IPS-18c (cell line): ENCODE results near the gene OR2AT4.
"Not testable (repeated sequence)": the region's sequence is repeated elsewhere in the genome, so short reads cannot be mapped to it uniquely, and the experiment has no call there.

Experiments used
- H3K4me3 ChIP-seq: 2 replicates; pipeline ENCODE4 v1.7.0; 2013; ENCODE audit warnings: low read depth, mild to moderate bottlenecking, low read length, moderate library complexity; ENCODE audit not compliant: insufficient read depth
- H3K9me3 ChIP-seq: one replicate; pipeline ENCODE4 v1.6.1; 2013; ENCODE audit warnings: mild to moderate bottlenecking, low read length, moderate library complexity; ENCODE audit not compliant: control insufficient read depth, insufficient read depth

The OR2AT4 gene

DNA sequence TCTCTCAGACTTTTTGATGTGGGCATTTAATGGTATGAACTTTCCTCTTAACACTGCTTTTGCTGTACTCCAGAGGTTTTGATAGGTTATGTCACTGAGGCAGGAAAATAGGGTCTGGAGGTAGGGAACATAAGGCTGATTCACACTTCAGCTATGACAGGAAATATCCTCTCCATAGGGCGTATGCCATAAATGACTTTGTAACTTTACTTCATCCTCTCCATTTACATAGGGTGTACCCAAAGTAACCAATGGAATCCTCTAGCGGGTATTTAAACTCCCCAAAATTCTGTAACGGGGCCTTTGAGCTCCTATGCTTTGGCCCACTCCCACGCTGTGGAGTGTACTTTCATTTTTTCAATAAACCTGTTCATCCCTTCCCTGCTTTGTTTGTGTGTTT, 49.5 kb downstream of the OR2AT4 start:
- H3K9me3 ChIP-seq, result no peaks in the 10 kb centered on the region
- H3K4me3 ChIP-seq, result no peak overlapping the region

DNA sequence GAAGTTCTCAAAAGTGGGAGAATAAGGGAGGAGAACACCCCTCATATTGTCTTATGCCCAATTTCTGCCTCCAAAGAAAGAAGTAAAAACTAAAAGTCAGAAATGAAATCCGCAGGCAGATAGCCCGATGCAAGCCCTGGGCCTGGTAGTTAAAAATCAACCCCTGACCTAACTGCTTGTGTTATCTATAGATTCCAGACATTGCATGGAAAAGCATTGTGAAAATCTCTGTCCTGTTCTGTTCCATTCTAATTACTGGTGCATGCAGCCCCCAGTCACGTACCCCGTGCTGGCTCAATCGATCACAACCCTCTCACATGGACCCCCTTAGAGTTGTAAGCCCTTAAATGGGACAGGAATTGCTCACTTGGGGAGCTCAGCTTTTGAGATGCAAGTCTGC, 50.0 kb downstream of the OR2AT4 start:
- H3K4me3 ChIP-seq, H3K9me3 ChIP-seq: not testable (repeated sequence)

- H3K9me3 ChIP-seq, H3K4me3 ChIP-seq: not testable (repeated sequence)
Observed at GRCh38 chr11:75044381-75045170, 52.1 kb downstream of the OR2AT4 start.

DNA sequence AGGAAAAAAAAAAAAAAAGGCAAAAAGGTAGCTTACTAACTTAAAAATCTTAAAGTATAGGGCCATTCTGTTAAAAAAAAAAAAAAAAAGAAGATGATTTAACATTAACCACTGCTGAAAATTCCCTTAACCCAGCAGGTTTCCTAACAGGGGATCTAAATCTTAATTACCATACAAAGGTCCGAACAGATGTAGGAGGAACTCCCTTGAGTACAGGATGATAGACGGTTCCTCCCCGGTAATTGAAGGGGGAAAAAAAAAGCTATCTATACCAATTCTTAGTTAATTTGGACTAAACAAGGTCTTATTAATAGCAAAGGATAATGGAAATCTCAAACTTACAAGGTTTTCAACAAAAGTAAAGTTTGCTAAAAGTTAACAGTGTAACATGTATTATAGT, 54.9 kb downstream of the OR2AT4 start:
- not testable (repeated sequence) for H3K4me3 ChIP-seq, H3K9me3 ChIP-seq

GRCh38 chr11:75041263-75041662, 55.4 kb downstream of the OR2AT4 start:
- no peaks in the 10 kb centered on the region for H3K9me3 ChIP-seq
- H3K4me3 ChIP-seq, result no peak overlapping the region

- Histone ChIP-seq H3K9me3 (no peaks in the 10 kb centered on the region), H3K4me3 (no peak overlapping the region)
Observed at GRCh38 chr11:75040167-75040770, 56.4 kb downstream of the OR2AT4 start.

- H3K9me3 ChIP-seq, result no peaks in the 10 kb centered on the region
- H3K4me3 ChIP-seq, result no peak overlapping the region
Observed at GRCh38 chr11:75035911-75036565, 60.6 kb downstream of the OR2AT4 start.

GRCh38 chr11:75035256-75035655, 61.4 kb downstream of the OR2AT4 start:
- H3K4me3 ChIP-seq, result no peak overlapping the region
- H3K9me3 ChIP-seq, result no peaks in the 10 kb centered on the region

DNA sequence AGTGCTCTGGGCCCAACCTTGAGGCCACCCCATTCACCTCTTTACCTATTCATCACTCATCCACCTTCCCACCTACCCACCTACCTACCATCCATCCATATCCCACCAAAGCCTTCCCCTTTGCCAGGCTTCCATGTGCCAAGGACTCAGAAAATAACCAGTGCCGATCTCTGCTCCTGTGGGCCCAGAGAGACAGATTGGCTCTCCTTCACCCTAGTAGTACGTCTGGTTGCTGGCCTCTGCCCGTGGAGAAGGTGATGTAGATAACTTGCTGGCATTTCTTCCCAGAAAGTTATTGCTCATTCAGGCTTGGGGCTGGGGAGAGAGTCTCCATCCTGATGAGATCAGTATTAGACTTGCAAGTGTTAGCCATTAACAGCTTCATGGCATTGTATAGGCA, 62.8 kb downstream of the OR2AT4 start:
- Histone ChIP-seq H3K9me3 (no peaks in the 10 kb centered on the region), H3K4me3 (no peak overlapping the region)

GRCh38 chr11:75032550-75032935, 64.1 kb downstream of the OR2AT4 start:
- H3K9me3 ChIP-seq, result no peaks in the 10 kb centered on the region

DNA sequence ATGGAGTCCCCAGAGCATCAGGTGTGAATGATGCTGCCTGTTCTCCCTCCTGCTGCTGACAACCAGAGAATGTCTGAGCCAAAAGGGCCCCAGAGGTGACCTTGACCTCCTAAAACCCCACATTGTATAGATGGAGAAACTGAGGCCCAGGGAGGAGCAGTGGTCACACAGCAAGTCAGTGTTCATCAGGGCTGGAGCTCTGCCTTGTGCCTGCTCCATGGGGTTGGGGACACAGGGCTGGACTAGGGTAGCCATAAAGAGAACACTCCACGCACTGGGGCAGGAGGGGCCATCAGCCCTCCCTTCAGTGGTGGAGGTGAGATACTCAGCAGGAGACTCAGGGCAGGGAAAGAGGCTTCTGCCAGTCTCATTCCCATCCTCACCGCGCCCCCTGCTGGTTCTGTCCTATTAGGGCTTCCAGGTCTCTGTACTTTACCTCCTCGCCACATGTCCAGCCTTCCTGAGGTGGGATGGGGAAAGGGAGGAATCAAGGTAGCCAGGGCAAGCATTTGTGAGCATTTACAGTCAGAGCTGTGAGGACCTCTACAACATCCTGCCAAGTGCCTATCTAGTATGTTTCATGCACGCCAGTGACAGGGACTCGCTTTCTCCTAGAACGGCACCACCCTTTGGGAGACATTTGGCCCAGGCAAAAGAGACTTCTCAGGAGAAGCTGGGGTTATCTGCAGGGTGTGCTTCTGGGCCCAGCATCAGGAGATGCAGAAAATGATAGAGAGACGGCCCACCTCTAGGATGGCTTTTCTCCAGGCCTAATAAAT, 64.7 kb downstream of the OR2AT4 start:
- no peak overlapping the region for H3K4me3 ChIP-seq
- H3K9me3 ChIP-seq, result no peaks in the 10 kb centered on the region

More at GRCh38 chr11:75032550-75032935, 64.1 kb downstream of the OR2AT4 start:
- no peak overlapping the region for H3K4me3 ChIP-seq
